ENCODE measurements around the gene LDHA.

DNA sequence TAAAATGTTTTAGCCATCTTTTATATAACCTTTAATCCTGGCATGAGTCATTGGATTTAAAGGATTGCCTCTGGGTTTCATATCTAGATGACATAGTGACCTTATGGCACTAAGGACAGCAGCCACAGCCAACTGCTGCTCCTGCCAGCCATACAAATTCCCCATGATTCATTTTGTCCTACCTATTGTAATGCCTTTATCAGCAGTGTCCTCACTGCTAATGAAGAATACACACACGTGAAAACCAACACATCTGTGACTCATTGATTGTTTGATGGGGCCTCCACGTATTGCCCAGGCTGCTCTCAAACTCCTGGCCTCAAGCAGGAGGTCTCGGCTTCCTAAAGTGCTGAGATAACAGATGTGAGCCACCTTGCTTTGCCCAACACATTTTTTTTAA lies 63.1 kb downstream of the LDHA start:
- TF ChIP-seq, protein P1, sequence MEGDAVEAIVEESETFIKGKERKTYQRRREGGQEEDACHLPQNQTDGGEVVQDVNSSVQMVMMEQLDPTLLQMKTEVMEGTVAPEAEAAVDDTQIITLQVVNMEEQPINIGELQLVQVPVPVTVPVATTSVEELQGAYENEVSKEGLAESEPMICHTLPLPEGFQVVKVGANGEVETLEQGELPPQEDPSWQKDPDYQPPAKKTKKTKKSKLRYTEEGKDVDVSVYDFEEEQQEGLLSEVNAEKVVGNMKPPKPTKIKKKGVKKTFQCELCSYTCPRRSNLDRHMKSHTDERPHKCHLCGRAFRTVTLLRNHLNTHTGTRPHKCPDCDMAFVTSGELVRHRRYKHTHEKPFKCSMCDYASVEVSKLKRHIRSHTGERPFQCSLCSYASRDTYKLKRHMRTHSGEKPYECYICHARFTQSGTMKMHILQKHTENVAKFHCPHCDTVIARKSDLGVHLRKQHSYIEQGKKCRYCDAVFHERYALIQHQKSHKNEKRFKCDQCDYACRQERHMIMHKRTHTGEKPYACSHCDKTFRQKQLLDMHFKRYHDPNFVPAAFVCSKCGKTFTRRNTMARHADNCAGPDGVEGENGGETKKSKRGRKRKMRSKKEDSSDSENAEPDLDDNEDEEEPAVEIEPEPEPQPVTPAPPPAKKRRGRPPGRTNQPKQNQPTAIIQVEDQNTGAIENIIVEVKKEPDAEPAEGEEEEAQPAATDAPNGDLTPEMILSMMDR (IDR thresholded peaks at IDR 0.05): no peak
- TF ChIP-seq POLR2A (IDR thresholded peaks at IDR 0.05): no peak

Data from adrenal gland (tissue), 5 donors.